OCI-M1 (cell line): ENCODE results near the gene RFWD3.

Experiments used
- DNase-seq: peaks from one replicate; lab custom pipeline; 2025; lab: John Stamatoyannopoulos, UW

RFWD3 gene

DNA sequence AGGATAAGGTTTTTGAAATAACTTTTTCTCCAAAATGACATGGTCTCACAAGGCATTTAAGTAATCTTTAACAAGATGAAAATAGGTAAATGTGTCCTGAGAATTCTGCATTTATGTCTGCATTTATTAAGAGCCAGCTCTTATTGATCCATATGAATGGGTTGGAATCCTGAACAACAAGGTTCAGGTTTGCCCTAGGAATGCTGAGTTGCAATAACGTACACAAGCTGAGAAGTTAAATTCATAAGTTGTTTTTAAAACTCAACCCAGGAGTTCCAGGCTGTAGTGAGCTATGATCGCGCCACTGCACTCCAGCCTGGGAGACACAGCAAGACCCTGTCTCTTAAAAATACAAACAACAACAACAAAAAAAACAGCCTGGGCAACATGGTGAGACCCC, 87.8 kb downstream of the RFWD3 start:
- DNase-seq, result no peak

- DNase-seq, result no peak
These were observed 88.2 kb downstream of the RFWD3 start for GRCh38 chr16:74578433-74578832.

GRCh38 chr16:74577882-74578366, 88.8 kb downstream of the RFWD3 start:
- no peak for DNase-seq

GRCh38 chr16:74575807-74576643, 90.7 kb downstream of the RFWD3 start:
- no peak for DNase-seq

GRCh38 chr16:74575175-74575806, 91.4 kb downstream of the RFWD3 start:
- no peak for DNase-seq

DNA sequence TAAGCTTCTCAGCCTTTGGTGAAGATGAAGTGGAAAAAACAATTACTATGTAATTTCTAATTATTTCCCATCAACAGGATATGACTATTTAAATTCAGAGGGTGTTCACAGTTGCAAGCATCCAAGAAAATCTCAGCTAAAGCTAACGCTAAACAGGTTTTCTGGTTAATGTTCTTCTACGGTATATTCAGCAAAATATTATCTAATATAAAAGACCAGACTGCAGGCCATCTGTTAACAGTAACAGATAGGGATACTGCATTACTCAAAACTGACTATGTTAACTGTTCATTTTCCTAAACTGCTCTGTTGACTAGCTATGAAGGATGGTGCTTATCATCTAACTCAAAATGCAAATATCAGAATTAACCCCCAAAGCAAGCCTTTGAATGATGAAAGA, 92.5 kb downstream of the RFWD3 start:
- DNase-seq, result no peak

DNA sequence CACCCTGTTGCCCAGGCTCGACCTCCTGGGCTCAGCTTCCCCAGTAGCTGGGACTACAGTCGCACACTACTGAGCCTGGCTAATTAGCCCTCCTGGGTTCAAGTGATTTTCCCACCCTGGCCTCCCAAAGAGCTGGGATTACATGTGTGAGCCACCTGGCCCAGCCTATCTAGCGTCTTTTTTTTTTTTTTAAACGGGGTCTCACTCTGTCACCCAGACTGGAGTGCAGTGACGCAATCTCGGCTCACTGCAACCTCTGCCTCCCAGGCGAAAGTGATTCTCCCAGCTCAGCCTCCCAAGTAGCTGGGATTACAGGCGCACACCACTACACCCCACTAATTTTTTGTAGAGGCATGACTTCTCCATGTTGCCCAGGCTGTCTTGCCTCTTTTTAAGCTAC, 93.1 kb downstream of the RFWD3 start:
- no peak for DNase-seq
